Psoas muscle (tissue), 8 donors: ENCODE data around the gene OR13C9. TPM values are rescaled to one million over a fixed set of nuclear protein-coding genes. Genes with fewer than 3 reads are reported as not detected.
"Not testable (repeated sequence)": the region's sequence is repeated elsewhere in the genome, so short reads cannot be mapped to it uniquely, and the experiment has no call there.

Experiments
- ATAC-seq, 4 donors: fragments of 200-7000 bp; cut with Tn5 transposase; one replicate each; pipeline ENCODE4 v1.9.1; 2020; ENCODE audit warnings: moderate library complexity in 3 of 4, mild to moderate bottlenecking in 2 of 4
- DNase-seq, 2 donors: peaks; one replicate each; pipeline ENCODE4 v3.0.0-alpha.2; 2020
- H3K27ac ChIP-seq: fragments of 200-600 bp; one replicate; pipeline ENCODE4 v1.8.0; 2022
- H3K27me3 ChIP-seq, 3 donors: fragments of 200-600 bp in 1 of 3; one replicate each; pipeline versions ENCODE4 v1.6.1 to v1.8.0; 2013 to 2022; ENCODE audit warnings: low read length in 2 of 3, mild to moderate bottlenecking in 2 of 3, moderate library complexity in 1 of 3; ENCODE audit not compliant: insufficient read depth in 3 of 3
- H3K36me3 ChIP-seq, 2 donors: fragments of 200-600 bp in 1 of 2; one replicate each; pipeline versions ENCODE4 v1.6.1 to v1.8.0; 2013 to 2022; ENCODE audit warnings: low read depth in 1 of 2, mild to moderate bottlenecking in 1 of 2, moderate library complexity in 1 of 2; ENCODE audit not compliant: insufficient read depth in 1 of 2
- H3K4me1 ChIP-seq: fragments of 200-600 bp; one replicate; pipeline ENCODE4 v1.8.0; 2022
- H3K4me3 ChIP-seq: fragments of 200-600 bp; one replicate; pipeline ENCODE4 v1.8.0; 2022; ENCODE audit warnings: mild to moderate bottlenecking
- H3K9me3 ChIP-seq: fragments of 200-600 bp; one replicate; pipeline ENCODE4 v1.8.0; 2022
- WGBS, 3 donors: extraction: QIAGEN DNeasy Blood & Tissue Kit; methylation state at CpG; one replicate each; pipeline versions ENCODE4 v1.1.6 to v1.1.7; 2013; 5-methylcytosine and 5-hydroxymethylcytosine counted together
- intact Hi-C, 2 donors: fragments of 100-400 bp; cut with DNase I; formaldehyde crosslinking; loops; one replicate each; pipeline versions ENCODE4 v1.11.0 to v1.14.2; 2022
- polyA plus RNA-seq, 3 donors: library from polyadenylated mRNA; stranded (reverse); fragments of 200-250 nt; gene quantifications; one replicate each; pipeline ENCODE4 v1.2.3, GENCODE V29; 2013
- total RNA-seq, 4 donors: library from RNA; stranded (reverse); fragmentation: NEBNext Ultra II Directional in 2 of 4; extraction: Animal tissue kit (Norgen Biotek cat#: 25700) in 2 of 4; gene quantifications; one replicate each; pipeline versions ENCODE4 v1.2.1 to v1.2.4, GENCODE V29; 2021 to 2023
- TF ChIP-seq, protein P1 (sequence below): fragments of 200-600 bp; IDR thresholded peaks from one replicate; pipeline ENCODE4 v1.8.0; 2022; ENCODE audit warnings: antibody characterized with exemption
- donor health status: healthy with polysubstance abuse.
- donor health status: DM: no; HTN: no; CAD: no; lungs with moderate emphysema.
- donor health status: Bipolar disorder and iron deficiency.
- donor health status: healthy.
- donor health status: DM: yes; HTN: yes; CAD: no.
- donor health status: DM: no; HTN: no; CAD: no.
- donor health status: DM: no; HTN: no; CAD: no.
- donor health status: DM: yes; HTN: yes; CAD: no.

The OR13C9 gene
- total and polyA plus RNA-seq, 7 donors, result not detected

- 72 to 88% (median 73%) methylated on average over 3 of the region's 3 CpGs for WGBS, 3 donors
- ATAC-seq (no peak), DNase-seq (no peak)
- Histone ChIP-seq H3K27me3 (no peaks in the 10 kb centered on the region), H3K9me3 (no peaks in the 10 kb centered on the region), H3K27ac (no peak overlapping the region), H3K4me1 (no peaks in the 10 kb centered on the region), H3K36me3 (no peaks in the 10 kb centered on the region), H3K4me3 (no peak overlapping the region)
- intact Hi-C loops, result no loop called here
- TF ChIP-seq, protein P1, sequence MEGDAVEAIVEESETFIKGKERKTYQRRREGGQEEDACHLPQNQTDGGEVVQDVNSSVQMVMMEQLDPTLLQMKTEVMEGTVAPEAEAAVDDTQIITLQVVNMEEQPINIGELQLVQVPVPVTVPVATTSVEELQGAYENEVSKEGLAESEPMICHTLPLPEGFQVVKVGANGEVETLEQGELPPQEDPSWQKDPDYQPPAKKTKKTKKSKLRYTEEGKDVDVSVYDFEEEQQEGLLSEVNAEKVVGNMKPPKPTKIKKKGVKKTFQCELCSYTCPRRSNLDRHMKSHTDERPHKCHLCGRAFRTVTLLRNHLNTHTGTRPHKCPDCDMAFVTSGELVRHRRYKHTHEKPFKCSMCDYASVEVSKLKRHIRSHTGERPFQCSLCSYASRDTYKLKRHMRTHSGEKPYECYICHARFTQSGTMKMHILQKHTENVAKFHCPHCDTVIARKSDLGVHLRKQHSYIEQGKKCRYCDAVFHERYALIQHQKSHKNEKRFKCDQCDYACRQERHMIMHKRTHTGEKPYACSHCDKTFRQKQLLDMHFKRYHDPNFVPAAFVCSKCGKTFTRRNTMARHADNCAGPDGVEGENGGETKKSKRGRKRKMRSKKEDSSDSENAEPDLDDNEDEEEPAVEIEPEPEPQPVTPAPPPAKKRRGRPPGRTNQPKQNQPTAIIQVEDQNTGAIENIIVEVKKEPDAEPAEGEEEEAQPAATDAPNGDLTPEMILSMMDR, result no peak
Measured at GRCh38 chr9:104604801-104605200, 13.2 kb downstream of the OR13C9 start.

DNA sequence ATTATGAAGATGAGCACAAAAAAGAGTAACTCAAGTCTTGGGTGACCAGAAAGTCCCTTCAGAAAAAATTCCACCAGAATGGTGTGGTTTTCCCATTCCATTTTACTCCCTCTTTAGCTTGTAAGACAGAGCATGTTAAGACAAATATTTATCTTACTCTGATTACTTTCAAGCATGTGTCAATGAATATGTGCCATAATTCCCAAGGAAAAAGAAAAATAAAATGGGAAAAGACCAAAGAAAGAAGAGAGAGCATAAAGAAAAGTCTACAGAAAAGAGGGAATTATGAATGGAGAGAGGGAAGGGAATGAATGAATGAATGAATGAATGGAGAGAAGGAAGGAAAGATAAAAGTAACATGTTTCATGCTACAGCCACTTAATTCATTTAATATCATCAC, 18.7 kb downstream of the OR13C9 start, which contains the start of gene OR13C5:
Gene OR13C5, minus strand, starts transcription at position 101 of the 400 bp plus-strand sequence. Its CDS starts 0 bp downstream, at position 101.
- H3K36me3 ChIP-seq, DNase-seq, intact Hi-C loops, H3K4me1 ChIP-seq, H3K9me3 ChIP-seq, ATAC-seq, H3K27ac ChIP-seq, H3K4me3 ChIP-seq, H3K27me3 ChIP-seq: not testable (repeated sequence)

DNA sequence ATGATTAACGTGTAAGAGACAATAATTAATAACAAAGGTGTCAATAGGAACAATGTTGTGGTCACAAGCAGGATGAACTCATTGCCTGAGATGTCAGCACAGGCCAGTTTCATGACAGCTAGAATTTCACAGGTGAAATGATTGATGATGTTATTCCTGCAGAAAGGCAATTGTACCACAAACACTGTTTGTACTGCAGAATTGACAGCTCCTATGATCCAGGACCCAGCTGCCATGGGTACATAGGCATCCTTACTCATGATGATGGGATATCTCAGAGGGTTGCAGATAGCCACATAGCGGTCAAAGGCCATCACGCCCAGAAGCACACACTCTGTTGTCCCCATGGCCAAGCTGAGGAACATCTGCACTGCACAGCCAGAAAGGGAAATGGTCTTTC, 19.3 kb downstream of the OR13C9 start:
- H3K27me3 ChIP-seq, H3K4me3 ChIP-seq, ATAC-seq, H3K4me1 ChIP-seq, intact Hi-C loops, H3K9me3 ChIP-seq, H3K36me3 ChIP-seq, DNase-seq, H3K27ac ChIP-seq: not testable (repeated sequence)
- WGBS, 3 donors, result 46 to 83% (median 77%) methylated on average over 1 to 3 of the region's 3 CpGs

DNA sequence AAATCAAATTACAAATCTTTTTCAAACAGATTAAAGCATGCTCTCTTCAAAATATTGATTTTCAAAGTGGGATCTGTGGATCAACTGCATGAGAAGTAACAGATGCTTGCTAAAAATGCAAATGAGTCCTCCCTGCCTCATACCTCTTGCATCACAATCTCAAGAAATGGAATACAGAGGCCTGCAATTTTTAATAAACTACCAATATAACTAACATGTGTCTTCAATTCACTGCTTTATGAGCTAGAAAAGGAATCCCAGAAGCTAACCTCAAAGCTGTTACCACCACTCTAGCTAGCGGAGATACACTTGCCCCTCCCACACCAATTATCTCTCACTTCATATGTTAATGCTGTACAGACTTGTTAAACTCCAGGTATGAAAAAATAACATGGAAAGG, 28.4 kb downstream of the OR13C9 start:
- intact Hi-C loops, result no loop called here
- DNase-seq (no peak), ATAC-seq (no peak)
- no peak overlapping the region for H3K27ac ChIP-seq
- no peaks in the 10 kb centered on the region for H3K9me3 ChIP-seq
- WGBS, 3 donors, result 0 to 86% (median 39%) methylated on average over 1 of the region's 1 CpG
- no peaks in the 10 kb centered on the region for H3K27me3 ChIP-seq
- no peaks in the 10 kb centered on the region for H3K4me1 ChIP-seq
- H3K4me3 ChIP-seq, result no peak overlapping the region
- TF ChIP-seq, protein P1, result no peak
- H3K36me3 ChIP-seq, result no peaks in the 10 kb centered on the region

DNA sequence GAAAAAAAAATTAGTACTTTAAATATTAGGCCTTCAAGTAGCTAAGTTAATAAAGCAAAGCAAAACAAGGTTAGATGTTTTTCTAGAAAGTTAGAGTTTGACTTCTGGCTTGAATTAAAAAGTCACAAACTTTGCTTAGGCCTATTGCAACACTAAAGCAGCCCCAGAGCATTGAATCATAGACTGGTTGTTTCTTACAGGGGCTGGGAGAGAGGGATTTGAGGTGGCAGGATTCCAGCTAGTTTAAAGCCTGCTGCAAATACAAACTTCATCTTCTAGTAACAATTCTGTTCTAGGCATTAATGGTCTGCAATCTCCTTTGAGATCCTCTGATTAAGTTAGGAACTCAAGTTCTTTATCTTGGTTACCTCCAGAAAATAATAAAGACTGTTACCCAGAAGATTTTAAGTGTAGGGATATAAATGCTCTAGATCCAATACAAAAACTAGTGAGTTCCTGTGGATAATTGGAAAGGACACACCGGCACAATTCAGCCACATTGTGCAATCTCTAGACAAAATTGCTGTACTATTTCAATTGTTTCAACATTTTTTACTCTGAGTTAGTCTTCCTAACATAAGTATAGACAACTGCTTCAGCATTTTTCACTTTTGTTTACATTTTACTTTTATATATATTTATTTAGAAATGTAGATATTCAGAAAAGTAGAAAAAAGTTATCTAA, 31.4 kb downstream of the OR13C9 start:
- intact Hi-C loops, result no loop called here
- no peak overlapping the region for H3K27ac ChIP-seq
- WGBS, 3 donors, result 0 to 30% (median 23%) methylated on average over 1 of the region's 1 CpG
- TF ChIP-seq, protein P1, result no peak
- ATAC-seq (no peak), DNase-seq (no peak)
- no peaks in the 10 kb centered on the region for H3K27me3 ChIP-seq
- no peak overlapping the region for H3K4me3 ChIP-seq
- no peaks in the 10 kb centered on the region for H3K9me3 ChIP-seq
- no peaks in the 10 kb centered on the region for H3K36me3 ChIP-seq
- H3K4me1 ChIP-seq, result no peaks in the 10 kb centered on the region

DNA sequence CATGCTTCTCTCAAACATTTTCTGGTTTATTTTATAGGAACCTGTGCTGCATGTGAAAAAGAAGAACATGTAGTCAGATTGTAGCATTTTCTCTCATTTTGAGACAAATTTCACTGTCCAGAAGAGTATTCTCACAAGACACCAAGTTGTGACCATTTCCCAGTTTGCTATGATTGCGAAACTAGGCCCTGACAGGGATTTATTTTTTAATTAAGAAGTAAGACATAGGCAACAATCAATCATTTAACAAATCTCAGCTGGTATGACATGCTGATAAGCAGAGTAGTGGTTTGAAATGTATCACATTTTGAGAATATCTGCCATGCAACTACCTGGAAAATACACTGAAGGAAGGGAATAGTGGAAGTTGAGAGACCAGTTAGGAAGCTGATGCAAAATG, 37.4 kb downstream of the OR13C9 start:
- TF ChIP-seq, protein P1, result no peak
- H3K4me3 ChIP-seq, result no peak overlapping the region
- intact Hi-C loops, result no loop called here
- no peaks in the 10 kb centered on the region for H3K4me1 ChIP-seq
- no peaks in the 10 kb centered on the region for H3K36me3 ChIP-seq
- DNase-seq (no peak), ATAC-seq (no peak)
- H3K27me3 ChIP-seq, result no peaks in the 10 kb centered on the region
- WGBS, 3 donors, result 81 to 95% (median 86%) methylated on average over 1 of the region's 1 CpG
- H3K9me3 ChIP-seq, result no peaks in the 10 kb centered on the region
- no peak overlapping the region for H3K27ac ChIP-seq
